ENCODE results near the gene HDHD5.

The HDHD5 gene

DNA sequence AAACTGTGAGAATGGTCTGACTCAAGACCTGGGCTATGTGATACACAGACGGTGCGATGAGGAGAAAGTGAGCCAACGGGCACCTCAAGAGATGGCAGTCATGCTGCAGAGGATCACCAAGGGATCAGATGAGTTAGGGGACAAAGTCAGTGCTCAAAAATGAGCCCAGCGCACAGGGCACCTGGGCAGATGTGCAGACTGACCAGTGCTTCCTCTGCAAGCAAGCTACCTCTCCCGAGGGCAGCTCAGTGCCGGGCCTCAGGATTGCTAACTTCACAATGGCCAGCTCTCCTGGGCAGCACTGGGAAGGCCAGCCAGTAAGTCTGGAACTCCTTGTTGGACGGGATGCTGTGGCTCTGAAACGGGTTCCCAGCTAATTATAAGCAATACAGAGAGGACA is 15.3 kb downstream of the HDHD5 start (continued):
- TF ChIP-seq, protein P1, sequence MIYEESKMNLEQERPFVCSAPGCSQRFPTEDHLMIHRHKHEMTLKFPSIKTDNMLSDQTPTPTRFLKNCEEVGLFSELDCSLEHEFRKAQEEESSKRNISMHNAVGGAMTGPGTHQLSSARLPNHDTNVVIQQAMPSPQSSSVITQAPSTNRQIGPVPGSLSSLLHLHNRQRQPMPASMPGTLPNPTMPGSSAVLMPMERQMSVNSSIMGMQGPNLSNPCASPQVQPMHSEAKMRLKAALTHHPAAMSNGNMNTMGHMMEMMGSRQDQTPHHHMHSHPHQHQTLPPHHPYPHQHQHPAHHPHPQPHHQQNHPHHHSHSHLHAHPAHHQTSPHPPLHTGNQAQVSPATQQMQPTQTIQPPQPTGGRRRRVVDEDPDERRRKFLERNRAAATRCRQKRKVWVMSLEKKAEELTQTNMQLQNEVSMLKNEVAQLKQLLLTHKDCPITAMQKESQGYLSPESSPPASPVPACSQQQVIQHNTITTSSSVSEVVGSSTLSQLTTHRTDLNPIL (CRISPR knock-in tag; IDR thresholded peaks at IDR 0.05; ENCODE audit: low read depth): no peak
- TF ChIP-seq TCF4 (CRISPR knock-in tag; IDR thresholded peaks at IDR 0.05; ENCODE audit: borderline replicate concordance) (no peak), ZNF8 (CRISPR knock-in tag; IDR thresholded peaks at IDR 0.05) (no peak)

- no peak for TF ChIP-seq PATZ1 (CRISPR knock-in tag; IDR thresholded peaks at IDR 0.05; ENCODE audit: borderline replicate concordance)
- no peak for TF ChIP-seq PPARA (CRISPR knock-in tag; IDR thresholded peaks at IDR 0.05; ENCODE audit: borderline replicate concordance)
- TF ChIP-seq ARNTL (CRISPR knock-in tag; IDR thresholded peaks at IDR 0.05; ENCODE audit: borderline replicate concordance, low read depth): no peak
- TF ChIP-seq ZNF565 (CRISPR knock-in tag; conservative IDR thresholded peaks at IDR 0.05; ENCODE audit: low read depth): no peak
- no peak for TF ChIP-seq ZFP30 (CRISPR knock-in tag; IDR thresholded peaks at IDR 0.05)
- no peak for TF ChIP-seq RARB (CRISPR knock-in tag; IDR thresholded peaks at IDR 0.05)
- TF ChIP-seq, protein P1 (CRISPR knock-in tag; IDR thresholded peaks at IDR 0.05; ENCODE audit: low read depth): no peak
- ATAC-seq: no peak
These were observed 16.0 kb downstream of the HDHD5 start for GRCh38 chr22:17143101-17143500.

- TF ChIP-seq PPARA (CRISPR knock-in tag; IDR thresholded peaks at IDR 0.05; ENCODE audit: borderline replicate concordance) (no peak), ZNF70 (CRISPR knock-in tag; IDR thresholded peaks at IDR 0.05) (no peak), GLIS3 (CRISPR knock-in tag; IDR thresholded peaks at IDR 0.05) (no peak), TOX (CRISPR knock-in tag; IDR thresholded peaks at IDR 0.05; ENCODE audit: borderline replicate concordance) (no peak), CSDC2 (CRISPR knock-in tag; IDR thresholded peaks at IDR 0.05) (no peak), RARB (CRISPR knock-in tag; IDR thresholded peaks at IDR 0.05) (no peak), ISL1 (CRISPR knock-in tag; IDR thresholded peaks at IDR 0.05) (no peak), ARNTL (CRISPR knock-in tag; IDR thresholded peaks at IDR 0.05; ENCODE audit: borderline replicate concordance, low read depth) (no peak)
- TF ChIP-seq, protein P2, sequence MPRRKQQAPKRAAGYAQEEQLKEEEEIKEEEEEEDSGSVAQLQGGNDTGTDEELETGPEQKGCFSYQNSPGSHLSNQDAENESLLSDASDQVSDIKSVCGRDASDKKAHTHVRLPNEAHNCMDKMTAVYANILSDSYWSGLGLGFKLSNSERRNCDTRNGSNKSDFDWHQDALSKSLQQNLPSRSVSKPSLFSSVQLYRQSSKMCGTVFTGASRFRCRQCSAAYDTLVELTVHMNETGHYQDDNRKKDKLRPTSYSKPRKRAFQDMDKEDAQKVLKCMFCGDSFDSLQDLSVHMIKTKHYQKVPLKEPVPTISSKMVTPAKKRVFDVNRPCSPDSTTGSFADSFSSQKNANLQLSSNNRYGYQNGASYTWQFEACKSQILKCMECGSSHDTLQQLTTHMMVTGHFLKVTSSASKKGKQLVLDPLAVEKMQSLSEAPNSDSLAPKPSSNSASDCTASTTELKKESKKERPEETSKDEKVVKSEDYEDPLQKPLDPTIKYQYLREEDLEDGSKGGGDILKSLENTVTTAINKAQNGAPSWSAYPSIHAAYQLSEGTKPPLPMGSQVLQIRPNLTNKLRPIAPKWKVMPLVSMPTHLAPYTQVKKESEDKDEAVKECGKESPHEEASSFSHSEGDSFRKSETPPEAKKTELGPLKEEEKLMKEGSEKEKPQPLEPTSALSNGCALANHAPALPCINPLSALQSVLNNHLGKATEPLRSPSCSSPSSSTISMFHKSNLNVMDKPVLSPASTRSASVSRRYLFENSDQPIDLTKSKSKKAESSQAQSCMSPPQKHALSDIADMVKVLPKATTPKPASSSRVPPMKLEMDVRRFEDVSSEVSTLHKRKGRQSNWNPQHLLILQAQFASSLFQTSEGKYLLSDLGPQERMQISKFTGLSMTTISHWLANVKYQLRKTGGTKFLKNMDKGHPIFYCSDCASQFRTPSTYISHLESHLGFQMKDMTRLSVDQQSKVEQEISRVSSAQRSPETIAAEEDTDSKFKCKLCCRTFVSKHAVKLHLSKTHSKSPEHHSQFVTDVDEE (CRISPR knock-in tag; IDR thresholded peaks at IDR 0.05): no peak
These were observed 18.0 kb downstream of the HDHD5 start for GRCh38 chr22:17140826-17141766.

DNA sequence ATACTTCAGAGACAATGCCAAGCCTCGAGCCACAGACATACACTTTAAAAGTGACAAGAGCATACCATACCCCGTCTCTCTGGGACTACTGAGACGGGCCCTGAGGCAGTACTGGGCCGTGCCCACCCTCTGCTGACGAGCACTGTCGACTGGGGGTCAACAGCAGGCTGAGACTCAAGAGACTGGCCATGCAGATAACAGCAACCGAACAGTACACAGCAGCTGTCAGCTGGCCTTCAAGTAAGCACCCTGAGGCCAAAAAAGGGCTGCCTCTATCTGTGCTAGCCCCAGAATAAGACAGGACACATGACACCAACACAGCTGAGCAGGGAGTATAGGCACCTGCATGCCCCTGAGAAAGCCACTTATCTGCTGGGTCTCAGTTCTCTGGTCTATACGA is 19.1 kb downstream of the HDHD5 start:
- no peak for ATAC-seq
- TF ChIP-seq ZFP3 (CRISPR knock-in tag; IDR thresholded peaks at IDR 0.05) (no peak), ARNTL (CRISPR knock-in tag; IDR thresholded peaks at IDR 0.05; ENCODE audit: borderline replicate concordance, low read depth) (no peak), TCF4 (CRISPR knock-in tag; IDR thresholded peaks at IDR 0.05; ENCODE audit: borderline replicate concordance) (no peak), ZNF8 (CRISPR knock-in tag; IDR thresholded peaks at IDR 0.05) (no peak), CSDC2 (CRISPR knock-in tag; IDR thresholded peaks at IDR 0.05) (no peak), GLIS3 (CRISPR knock-in tag; IDR thresholded peaks at IDR 0.05) (no peak), TOX (CRISPR knock-in tag; IDR thresholded peaks at IDR 0.05; ENCODE audit: borderline replicate concordance) (no peak), PATZ1 (CRISPR knock-in tag; IDR thresholded peaks at IDR 0.05; ENCODE audit: borderline replicate concordance) (no peak), ISL1 (CRISPR knock-in tag; IDR thresholded peaks at IDR 0.05) (no peak), CSRNP3 (CRISPR knock-in tag; IDR thresholded peaks at IDR 0.05) (no peak), ZFP30 (CRISPR knock-in tag; IDR thresholded peaks at IDR 0.05) (no peak), ZNF565 (CRISPR knock-in tag; conservative IDR thresholded peaks at IDR 0.05; ENCODE audit: low read depth) (no peak)
- TF ChIP-seq, protein P2 (CRISPR knock-in tag; IDR thresholded peaks at IDR 0.05): no peak

More at GRCh38 chr22:17140826-17141766, 18.0 kb downstream of the HDHD5 start:
- ATAC-seq: no peak
